ENCODE measurements around the gene TBX1.

The TBX1 gene

GRCh38 chr22:19735665-19736510 lies 24.7 kb upstream of the TBX1 start:
- Histone ChIP-seq H3K4me3 (no peak overlapping the region), H3K27me3 (no peaks in the 10 kb centered on the region), H3K27ac (no peak overlapping the region), H3K9me3 (no peaks in the 10 kb centered on the region), H3K4me1 (peaks cover 11% of the 10 kb centered on the region; the same call in 1 of the 2 replicates), H3K4me2 (no peak overlapping the region), H3K36me3 (no peaks in the 10 kb centered on the region), H4K20me1 (no peaks in the 10 kb centered on the region), H3K9ac (no peak overlapping the region)
- TF ChIP-seq Cebpa-rat (IDR thresholded peaks at IDR 0.05): no peak

GRCh38 chr22:19737846-19738663 lies 22.5 kb upstream of the TBX1 start:
- H3K27ac ChIP-seq: no peak overlapping the region
- TF ChIP-seq Cebpa-rat (IDR thresholded peaks at IDR 0.05): no peak
- no peak overlapping the region for H3K9ac ChIP-seq
- no peak overlapping the region for H3K4me2 ChIP-seq
- H3K27me3 ChIP-seq: no peaks in the 10 kb centered on the region
- peaks cover 14% of the 10 kb centered on the region for H3K4me1 ChIP-seq
- H3K4me3 ChIP-seq: no peak overlapping the region
- no peaks in the 10 kb centered on the region for H3K9me3 ChIP-seq
- no peaks in the 10 kb centered on the region for H4K20me1 ChIP-seq
- H3K36me3 ChIP-seq: no peaks in the 10 kb centered on the region

- TF ChIP-seq Cebpa-rat (IDR thresholded peaks at IDR 0.05): no peak
- peaks cover 14% of the 10 kb centered on the region for H3K4me1 ChIP-seq
- H3K4me2 ChIP-seq: no peak overlapping the region
- H3K4me3 ChIP-seq: no peak overlapping the region
- no peak overlapping the region for H3K27ac ChIP-seq
- H3K36me3 ChIP-seq: no peaks in the 10 kb centered on the region
- H3K9me3 ChIP-seq: no peaks in the 10 kb centered on the region
- no peaks in the 10 kb centered on the region for H3K27me3 ChIP-seq
- no peak overlapping the region for H3K9ac ChIP-seq
- H4K20me1 ChIP-seq: no peaks in the 10 kb centered on the region
Observed at GRCh38 chr22:19738664-19739447, 21.7 kb upstream of the TBX1 start.

- TF ChIP-seq Cebpa-rat (IDR thresholded peaks at IDR 0.05): no peak
- no peak overlapping the region for H3K27ac ChIP-seq
- no peak overlapping the region for H3K4me3 ChIP-seq
- H3K9me3 ChIP-seq: no peaks in the 10 kb centered on the region
- peaks cover 14% of the 10 kb centered on the region for H3K4me1 ChIP-seq
- no peak overlapping the region for H3K4me2 ChIP-seq
- H3K9ac ChIP-seq: no peak overlapping the region
- H4K20me1 ChIP-seq: no peaks in the 10 kb centered on the region
- no peaks in the 10 kb centered on the region for H3K36me3 ChIP-seq
- no peaks in the 10 kb centered on the region for H3K27me3 ChIP-seq
Observed at GRCh38 chr22:19739448-19739895, 21.1 kb upstream of the TBX1 start.

GRCh38 chr22:19739911-19740449 lies 20.6 kb upstream of the TBX1 start:
- no peaks in the 10 kb centered on the region for H3K27me3 ChIP-seq
- H3K4me1 ChIP-seq: peaks cover 14% of the 10 kb centered on the region
- no peaks in the 10 kb centered on the region for H3K9me3 ChIP-seq
- TF ChIP-seq Cebpa-rat (IDR thresholded peaks at IDR 0.05): no peak
- no peak overlapping the region for H3K4me2 ChIP-seq
- H3K27ac ChIP-seq: no peak overlapping the region
- H4K20me1 ChIP-seq: no peaks in the 10 kb centered on the region
- H3K36me3 ChIP-seq: no peaks in the 10 kb centered on the region
- no peak overlapping the region for H3K9ac ChIP-seq
- no peak overlapping the region for H3K4me3 ChIP-seq

- H3K4me3 ChIP-seq: no peak overlapping the region
- H3K4me1 ChIP-seq: peaks cover 16% of the 10 kb centered on the region
- H3K27ac ChIP-seq: no peak overlapping the region
- no peaks in the 10 kb centered on the region for H4K20me1 ChIP-seq
- no peaks in the 10 kb centered on the region for H3K9me3 ChIP-seq
- H3K27me3 ChIP-seq: no peaks in the 10 kb centered on the region
- H3K36me3 ChIP-seq: no peaks in the 10 kb centered on the region
- no peak overlapping the region for H3K4me2 ChIP-seq
- TF ChIP-seq Cebpa-rat (IDR thresholded peaks at IDR 0.05): no peak
- no peak overlapping the region for H3K9ac ChIP-seq
Observed at GRCh38 chr22:19740586-19740985, 20.0 kb upstream of the TBX1 start.

- no peaks in the 10 kb centered on the region for H4K20me1 ChIP-seq
- no peaks in the 10 kb centered on the region for H3K27me3 ChIP-seq
- no peak overlapping the region for H3K4me2 ChIP-seq
- H3K36me3 ChIP-seq: no peaks in the 10 kb centered on the region
- H3K4me1 ChIP-seq: peaks cover 20% of the 10 kb centered on the region
- H3K27ac ChIP-seq: no peak overlapping the region
- no peak for TF ChIP-seq Cebpa-rat (IDR thresholded peaks at IDR 0.05)
- no peak overlapping the region for H3K9ac ChIP-seq
- no peak overlapping the region for H3K4me3 ChIP-seq
- no peaks in the 10 kb centered on the region for H3K9me3 ChIP-seq
Observed at GRCh38 chr22:19741053-19741452, 19.5 kb upstream of the TBX1 start.

GRCh38 chr22:19742160-19743066 lies 18.2 kb upstream of the TBX1 start:
- H3K4me2 ChIP-seq: peak overlapping the region; percentile 28; the same call in 1 of the 2 replicates
- no peaks in the 10 kb centered on the region for H3K27me3 ChIP-seq
- H3K36me3 ChIP-seq: no peaks in the 10 kb centered on the region
- no peak for TF ChIP-seq Cebpa-rat (IDR thresholded peaks at IDR 0.05)
- no peaks in the 10 kb centered on the region for H4K20me1 ChIP-seq
- H3K4me3 ChIP-seq: no peak overlapping the region
- H3K27ac ChIP-seq: no peak overlapping the region
- H3K9ac ChIP-seq: no peak overlapping the region
- H3K4me1 ChIP-seq: peaks cover 25% of the 10 kb centered on the region
- no peaks in the 10 kb centered on the region for H3K9me3 ChIP-seq
